Measurements from ENCODE around the gene GMEB2. TPM values are rescaled to one million over a fixed set of nuclear protein-coding genes. Genes with fewer than 3 reads are reported as not detected.
"Not testable (repeated sequence)": the region's sequence is repeated elsewhere in the genome, so short reads cannot be mapped to it uniquely, and the experiment has no call there.

Gene GMEB2
- polyA plus RNA-seq, 3 donors = 6.9 to 9.6 (median 7.5) TPM

DNA sequence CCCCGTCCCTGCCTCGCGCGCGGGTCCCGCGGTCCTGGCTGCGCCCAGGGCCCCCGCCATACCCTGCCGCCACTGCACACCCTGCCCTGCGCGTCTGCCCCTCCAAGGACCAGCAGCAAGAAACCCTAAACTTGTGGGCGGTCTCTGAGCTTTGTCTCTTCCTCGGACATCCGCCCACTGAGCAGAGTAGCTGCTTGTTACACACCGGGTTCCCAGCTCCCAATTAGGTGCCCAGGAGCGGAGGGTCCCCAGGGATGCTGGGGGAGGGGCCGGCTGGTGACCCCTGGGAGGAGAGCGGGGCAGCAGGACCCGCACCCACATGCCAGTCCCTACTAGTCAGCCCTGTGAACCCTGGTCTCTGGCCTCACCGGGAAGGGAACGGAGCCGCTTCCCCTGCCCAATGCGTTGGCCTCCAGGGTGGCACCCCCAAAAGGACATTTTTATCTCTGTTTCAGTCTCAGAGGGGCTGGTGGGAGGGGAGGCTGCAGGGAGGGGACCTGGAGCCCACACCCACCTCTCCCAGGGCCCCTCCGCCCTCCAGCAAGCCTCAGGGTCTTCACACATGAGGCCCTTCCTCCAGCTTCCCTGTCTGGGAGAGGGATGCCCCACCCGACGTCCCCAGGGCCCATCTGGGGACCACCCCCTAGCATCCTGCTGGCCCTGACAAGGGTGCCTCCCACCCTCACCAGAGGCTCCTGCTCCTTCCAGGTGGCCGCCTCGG, 15.8 kb upstream of the GMEB2 start:
- WGBS, 3 donors = 26 to 52% (median 51%) methylated on average over 24 to 29 of the region's 29 CpGs
- no peak overlapping the region for H3K27ac ChIP-seq (ENCODE audit: low read depth, low read length)

DNA sequence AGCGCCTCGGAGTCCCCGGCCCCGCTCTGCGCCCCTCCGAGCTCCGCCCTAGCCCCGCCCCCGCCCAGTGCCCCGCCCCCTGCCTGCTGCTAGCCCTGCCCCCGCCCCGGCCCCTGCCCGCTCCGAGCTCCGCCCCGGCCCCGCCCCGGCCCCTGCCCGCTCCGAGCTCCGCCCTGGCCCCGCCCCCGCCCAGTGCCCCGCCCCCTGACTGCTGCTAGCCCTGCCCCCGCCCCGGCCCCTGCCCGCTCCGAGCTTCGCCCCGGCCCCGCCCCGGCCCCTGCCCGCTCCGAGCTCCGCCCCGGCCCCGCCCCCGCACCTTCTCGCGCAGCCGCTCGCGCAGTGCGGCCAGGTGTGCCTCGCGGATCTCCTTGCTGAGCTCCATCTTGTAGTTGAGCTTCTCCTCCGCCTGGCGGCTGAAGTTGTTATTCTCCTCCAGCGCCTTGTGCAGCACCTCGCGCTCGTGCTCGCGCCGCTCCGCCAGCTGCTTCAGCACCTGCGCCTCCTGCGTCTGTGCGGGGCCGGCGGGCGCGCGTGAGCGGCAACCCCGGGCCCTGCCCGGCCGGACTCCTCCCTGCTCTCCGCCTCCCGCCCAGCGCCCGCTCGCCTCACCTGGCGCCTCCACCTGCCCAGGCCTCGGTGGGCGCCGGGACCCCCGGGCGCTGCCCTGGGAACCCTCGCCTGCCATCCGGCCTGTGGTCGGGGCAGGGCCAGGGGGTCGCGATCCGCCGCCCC, 15.1 kb upstream of the GMEB2 start:
- WGBS, 3 donors = 3 to 4% (median 3%) methylated on average over 64 to 83 of the region's 86 CpGs
- H3K27ac ChIP-seq (ENCODE audit: low read depth, low read length) = peak overlapping the region; percentile 62

DNA sequence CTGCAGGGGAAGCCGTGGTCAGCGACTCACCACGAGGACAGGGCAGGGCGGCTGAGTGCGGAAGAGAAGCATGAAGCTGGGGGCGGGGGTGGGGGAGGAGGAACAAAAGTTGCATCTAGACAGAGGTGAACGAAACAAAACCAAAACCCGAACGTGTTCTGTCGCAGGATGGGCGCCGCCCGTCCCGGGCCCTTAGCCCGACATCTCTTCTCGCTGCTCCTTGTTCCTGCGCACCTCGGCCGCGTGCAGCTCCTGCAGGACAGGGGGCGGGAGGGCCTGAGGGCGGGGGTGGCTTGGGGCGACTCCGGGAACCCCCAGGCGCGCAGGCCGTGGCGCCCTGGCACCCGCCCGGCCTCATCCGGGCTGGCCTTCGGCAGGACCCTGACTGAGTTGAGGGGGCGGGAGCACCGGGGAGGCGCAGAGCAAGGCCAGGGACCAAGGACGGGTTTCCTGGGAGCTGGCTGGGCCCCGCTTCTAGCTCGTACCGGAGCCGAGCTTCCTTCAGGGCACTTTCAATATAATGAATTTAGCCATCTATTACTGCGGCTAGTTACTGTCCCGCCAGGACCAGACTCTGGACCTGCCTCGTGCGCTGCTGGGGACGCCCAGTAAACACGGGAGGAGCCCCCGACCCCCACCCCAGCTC, 14.4 kb upstream of the GMEB2 start:
- WGBS, 3 donors = 14 to 21% (median 17%) methylated on average over 37 to 41 of the region's 47 CpGs
- peak overlapping the region; percentile 62 for H3K27ac ChIP-seq (ENCODE audit: low read depth, low read length)

DNA sequence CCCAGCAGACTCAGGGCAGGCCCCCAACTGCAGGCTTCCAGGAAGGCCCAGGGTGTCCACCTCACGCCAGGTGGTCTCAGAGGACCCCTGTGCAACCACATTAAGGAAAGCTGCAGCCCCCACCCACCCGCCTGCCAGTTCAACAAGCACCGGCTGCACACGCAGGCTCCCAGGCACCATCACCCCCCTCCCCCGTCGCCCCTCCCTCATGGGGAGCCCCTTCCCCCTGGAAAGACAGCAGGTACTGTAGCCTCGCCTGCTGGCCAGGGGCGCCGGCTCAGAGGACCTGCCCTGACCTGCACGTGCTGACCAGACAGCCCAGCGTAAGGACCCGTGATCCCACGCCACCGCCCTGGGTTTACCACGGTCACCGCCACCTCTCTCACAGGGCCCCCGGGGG, 13.8 kb upstream of the GMEB2 start:
- 46 to 71% (median 51%) methylated on average over 6 to 16 of the region's 17 CpGs for WGBS, 3 donors
- H3K27ac ChIP-seq (ENCODE audit: low read depth, low read length) = not testable (repeated sequence)

DNA sequence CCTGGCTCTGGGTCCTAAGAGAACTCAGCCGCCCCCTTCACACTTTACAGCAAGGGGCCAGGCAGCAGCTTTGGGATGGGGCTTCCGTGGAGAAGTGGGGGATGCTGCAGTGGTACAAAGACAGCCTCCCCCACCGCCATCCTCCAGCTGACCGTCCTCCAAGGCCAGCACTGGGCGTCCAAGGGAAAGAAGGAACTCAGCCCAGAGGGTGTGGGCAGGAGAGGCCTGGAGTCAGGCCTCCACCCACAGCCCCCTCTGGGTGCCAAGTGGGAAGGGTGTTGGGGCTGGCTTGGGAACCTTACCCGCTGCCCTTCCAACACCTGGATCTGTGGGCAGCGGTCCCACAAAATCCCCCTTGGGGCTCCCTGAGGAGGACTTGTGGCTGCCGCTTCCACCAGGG, 13.2 kb upstream of the GMEB2 start:
- WGBS, 3 donors = 46 to 68% (median 64%) methylated on average over 7 to 8 of the region's 8 CpGs
- no peak overlapping the region for H3K27ac ChIP-seq (ENCODE audit: low read depth, low read length)

DNA sequence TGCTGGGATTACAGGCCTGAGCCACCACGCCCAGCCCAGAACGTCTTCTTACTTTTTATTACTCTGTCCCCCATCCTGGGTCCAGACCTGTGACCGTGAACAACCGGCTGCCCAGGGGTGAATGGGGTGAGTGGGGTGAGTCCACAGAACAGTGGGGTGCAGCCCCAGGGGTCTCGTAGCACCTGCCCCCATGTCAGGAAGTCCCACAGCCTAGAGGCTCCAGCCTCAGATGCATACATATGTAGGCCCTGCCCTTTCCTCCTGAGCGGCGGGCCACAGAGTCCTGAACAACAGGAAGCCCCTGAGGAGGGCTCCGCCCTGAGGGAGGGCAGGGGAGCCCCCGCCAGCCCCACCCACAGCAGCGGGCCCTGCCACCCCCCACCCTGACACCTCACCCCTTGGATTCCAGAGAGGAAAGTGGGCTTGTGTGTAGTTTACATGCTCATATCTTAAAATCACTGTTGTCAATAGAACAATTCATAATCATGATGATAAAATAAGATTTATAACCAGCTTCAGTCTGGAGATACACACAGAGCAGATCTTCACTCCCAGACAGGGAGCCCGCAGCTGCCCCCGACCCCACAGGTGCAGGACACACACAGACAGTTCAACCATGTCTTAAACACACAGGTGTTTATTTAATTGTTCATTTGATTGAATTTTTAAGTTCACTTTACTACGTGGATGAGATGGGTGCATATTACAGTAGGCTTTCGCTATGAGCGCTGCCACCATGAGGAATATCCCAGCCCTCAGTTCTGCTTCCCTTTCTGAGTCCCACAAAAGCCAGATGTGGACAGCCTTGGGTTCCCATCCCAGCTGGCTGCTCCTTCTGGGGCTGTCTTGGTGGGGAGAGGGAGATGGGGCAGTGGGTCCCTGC, 12.4 kb upstream of the GMEB2 start:
- no peak overlapping the region for H3K27ac ChIP-seq (ENCODE audit: low read depth, low read length)
- WGBS, 3 donors = 46 to 63% (median 47%) methylated on average over 15 of the region's 15 CpGs

DNA sequence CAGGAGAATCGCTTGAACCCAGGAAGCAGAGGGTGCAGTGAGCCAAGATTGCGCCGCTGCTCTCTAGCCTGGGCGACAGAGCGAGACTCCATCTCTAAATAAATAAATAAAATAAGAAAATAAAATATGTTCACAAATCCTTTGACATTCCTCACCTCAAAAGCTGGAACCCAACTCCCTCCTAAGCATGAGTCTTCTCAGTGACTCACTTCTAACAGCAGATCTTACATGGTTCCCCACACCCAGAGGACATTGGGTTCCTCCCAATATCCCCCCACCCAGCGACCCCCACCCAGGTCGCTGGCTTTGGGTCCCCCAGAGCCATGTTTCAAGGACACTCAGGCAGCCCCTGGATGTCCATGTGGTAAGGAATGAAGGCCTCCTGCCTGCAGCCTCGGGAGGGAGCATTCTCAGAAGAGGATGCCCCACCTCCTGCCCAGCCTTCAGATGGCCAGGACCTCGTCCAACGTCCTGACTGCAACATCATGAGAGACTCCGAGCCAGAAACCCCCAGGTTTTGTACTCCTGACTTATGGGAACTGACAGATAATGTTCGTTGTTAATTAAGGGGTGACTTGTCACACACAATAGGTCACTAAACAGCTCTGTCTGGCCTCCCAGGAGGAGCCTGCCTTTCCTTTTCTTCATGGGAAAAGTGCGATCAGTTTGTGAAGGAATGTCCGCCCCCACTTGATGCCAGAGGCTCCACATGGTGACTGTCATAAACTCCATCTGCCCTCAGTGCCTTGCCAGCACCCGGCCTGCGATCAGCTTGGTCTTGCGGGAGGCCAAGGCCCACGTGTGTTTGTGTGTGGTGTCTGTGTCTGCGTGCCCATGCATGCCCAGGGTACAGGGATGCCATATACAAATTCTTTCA, 10.1 kb upstream of the GMEB2 start:
- no peak overlapping the region for H3K27ac ChIP-seq (ENCODE audit: low read depth, low read length)
- 74 to 79% (median 77%) methylated on average over 19 of the region's 19 CpGs for WGBS, 3 donors

DNA sequence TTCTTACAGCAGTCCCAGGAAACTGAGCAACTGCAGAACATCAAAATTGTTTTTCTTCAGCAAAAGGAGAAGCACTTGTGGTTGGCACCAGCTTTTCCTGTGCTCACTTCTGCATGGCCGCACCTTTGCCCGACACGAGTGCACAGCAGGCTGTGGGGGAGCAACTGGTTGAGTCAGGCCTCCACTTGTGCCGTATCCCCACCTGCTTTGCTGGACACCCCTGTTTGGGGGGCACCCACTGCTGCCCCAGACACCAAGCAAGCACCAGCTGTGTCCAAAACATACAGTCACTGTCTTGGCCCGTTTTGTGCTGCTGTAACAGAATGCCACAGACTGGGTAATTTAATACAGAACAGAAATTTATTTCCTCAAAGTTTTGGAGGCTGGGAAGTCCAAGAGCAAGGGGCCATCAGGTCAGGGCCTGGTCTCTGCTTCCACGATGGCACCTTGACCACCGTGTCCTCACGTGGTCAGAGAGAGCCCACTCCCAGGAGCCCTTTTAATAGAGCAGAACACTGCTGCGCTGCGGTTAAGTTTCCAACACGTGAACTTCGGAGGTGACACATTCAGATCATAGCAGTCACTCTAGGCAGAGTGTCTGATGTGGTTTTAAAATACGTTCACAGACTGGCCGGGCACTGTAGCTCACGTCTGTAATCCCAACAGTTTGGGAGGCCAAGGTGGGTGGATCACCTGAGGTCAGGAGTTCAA, 8.7 kb upstream of the GMEB2 start:
- 65 to 75% (median 69%) methylated on average over 15 of the region's 15 CpGs for WGBS, 3 donors
- no peak overlapping the region for H3K27ac ChIP-seq (ENCODE audit: low read depth, low read length)

DNA sequence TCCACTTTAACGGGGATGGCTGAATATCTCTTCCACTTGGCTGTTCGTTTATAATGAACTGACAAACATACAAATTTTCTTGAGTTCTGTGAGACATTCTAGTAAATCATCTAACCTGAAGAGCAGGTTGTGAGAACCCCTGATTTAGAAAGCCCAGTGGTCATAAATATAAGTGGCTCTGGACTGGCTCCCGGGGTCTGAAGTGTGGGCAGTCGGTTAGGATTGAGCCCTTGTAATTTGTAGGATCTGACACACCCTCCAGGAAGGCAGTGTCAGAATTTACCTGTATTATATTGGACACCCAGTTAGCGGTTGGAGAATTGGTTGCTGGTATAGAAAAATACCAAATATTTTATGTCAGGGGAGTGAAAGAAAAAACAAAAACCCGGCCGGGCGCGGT, 6.8 kb upstream of the GMEB2 start:
- H3K27ac ChIP-seq (ENCODE audit: low read depth, low read length) = no peak overlapping the region
- 77 to 80% (median 79%) methylated on average over 9 of the region's 9 CpGs for WGBS, 3 donors

DNA sequence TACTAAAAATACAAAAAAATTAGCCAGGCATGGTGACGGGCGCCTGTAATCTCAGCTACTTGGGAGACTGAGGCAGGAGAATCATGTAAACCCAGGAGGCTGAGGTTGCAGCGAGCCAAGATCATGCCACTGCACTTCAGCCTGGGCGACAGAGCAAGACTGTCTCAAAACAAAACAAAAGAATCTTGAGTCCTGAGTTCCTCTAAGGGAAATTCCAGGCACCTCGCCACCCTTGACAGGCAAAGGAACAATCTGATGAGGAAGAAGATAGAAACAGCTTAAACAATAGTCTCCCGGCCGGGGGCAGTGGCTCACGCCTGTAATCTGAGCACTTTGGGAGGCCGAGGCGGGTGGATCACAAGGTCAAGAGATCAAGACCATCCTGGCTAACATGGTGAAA, 4.5 kb upstream of the GMEB2 start:
- not testable (repeated sequence) for H3K27ac ChIP-seq (ENCODE audit: low read depth, low read length)
- 54 to 59% (median 57%) methylated on average over 10 of the region's 10 CpGs for WGBS, 3 donors

DNA sequence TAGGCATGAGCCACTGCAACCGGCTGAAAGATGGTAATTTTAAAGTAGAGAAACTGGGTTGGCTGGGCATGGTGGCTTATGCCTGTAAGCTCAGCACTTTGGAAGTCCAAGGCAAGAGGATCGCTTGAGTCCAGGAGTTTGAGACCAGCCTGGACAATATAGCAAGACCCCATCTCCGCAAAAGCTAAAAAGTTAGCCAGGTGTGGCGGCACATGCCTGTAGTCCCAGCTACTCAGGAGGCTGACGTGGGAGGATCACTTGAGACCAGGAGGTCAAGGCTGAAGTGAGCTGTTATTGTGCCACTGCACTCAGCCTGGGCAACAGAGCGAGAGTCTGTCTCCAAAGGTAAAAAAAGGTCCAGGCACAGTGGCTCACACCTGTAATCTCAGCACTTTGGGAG, 4.1 kb upstream of the GMEB2 start:
- not testable (repeated sequence) for H3K27ac ChIP-seq (ENCODE audit: low read depth, low read length)
- 87 to 96% (median 94%) methylated on average over 6 of the region's 6 CpGs for WGBS, 3 donors

DNA sequence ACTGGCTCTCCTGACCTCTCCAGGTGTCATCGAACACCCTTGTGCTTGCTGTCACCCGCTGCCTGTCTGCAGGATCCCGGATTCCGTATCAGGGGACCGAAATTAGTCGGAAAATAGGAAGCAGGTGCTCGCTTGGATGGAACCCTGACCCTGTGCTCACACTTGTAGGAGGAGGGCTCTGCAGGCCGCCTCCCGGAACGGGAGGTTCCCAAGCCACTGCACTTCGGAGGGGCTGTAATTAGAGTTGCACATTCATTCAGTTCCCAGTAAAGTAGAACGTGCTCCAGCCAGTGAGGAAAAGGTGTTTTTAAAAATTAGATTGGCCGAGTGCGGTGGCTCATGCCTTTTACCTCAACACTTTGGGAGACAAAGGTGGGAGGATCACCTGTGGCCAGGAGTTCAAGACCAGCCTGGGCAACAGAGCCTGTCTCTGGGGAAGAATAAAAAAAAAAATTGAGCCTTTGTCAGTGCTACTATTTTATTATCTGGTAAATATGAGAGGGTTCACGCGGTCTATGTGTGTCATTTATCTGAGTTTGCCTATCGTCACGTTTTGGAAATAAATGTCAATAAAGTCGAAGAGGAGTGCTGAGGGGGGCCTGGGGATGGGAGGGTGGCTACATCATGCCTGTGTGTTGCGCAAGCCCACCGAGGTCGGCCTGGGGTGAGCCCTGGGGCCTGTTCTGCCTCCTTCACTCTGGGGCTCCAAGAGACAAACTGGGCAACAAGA, 1.5 kb upstream of the GMEB2 start:
- 10 to 20% (median 18%) methylated on average over 22 of the region's 22 CpGs for WGBS, 3 donors
- no peak overlapping the region for H3K27ac ChIP-seq (ENCODE audit: low read depth, low read length)

DNA sequence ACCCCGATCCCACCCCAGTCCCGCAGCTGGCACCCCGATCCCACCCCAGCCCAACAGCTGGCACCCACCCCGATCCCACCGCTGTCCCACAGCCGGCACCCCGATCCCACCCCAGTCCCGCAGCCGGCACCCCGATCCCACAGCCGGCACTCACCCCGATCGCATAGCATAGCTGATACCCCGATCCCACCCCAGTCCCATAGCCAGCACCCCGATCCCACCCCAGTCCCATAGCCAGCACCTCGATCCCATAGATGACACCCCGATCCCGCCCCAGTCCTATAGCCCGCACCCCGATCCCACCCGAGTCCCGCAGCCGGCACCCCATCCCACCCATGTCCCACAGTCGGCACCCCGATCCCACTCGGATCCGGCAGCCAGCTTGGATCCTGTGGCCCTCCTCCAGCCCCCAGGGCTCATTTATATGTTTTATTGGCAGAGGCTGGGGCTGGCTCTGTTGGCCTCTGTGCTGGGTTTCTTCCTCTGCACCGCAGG, 897 bp upstream of the GMEB2 start:
- H3K27ac ChIP-seq (ENCODE audit: low read depth, low read length) = no peak overlapping the region
- WGBS, 3 donors = 8 to 10% (median 8%) methylated on average over 25 to 28 of the region's 28 CpGs

DNA sequence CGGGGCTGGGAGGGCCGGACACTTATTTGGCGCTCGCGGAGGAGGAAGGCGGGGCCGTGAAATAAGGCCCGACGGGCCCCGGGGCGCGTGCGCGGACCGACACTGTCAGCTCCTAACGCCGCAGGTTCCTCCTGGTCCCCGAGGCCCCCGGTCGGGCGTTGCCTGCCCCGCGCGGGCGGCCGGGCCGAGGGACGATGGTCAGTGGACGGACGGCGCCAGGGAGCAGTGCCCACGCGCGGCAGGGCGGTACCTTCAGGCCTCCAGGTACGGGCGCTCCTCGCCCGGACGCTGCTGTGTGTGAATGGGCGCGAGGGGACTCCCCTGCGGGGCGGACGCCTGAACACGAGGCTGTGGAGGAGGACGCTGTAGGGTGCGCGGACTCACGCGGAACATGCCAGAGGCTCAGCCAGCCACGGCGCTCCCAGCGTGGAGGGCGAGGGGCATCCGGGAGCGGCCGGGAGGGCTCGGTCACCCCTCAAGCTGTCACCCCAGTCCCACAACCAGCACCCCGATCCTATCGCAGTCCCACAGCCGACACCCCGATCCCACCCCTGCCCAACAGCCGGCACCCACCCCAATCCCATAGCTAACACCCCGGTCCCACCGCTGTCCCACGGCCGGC, 339 bp upstream of the GMEB2 start:
- peak overlapping the region; percentile 91 for H3K27ac ChIP-seq (ENCODE audit: low read depth, low read length)
- 0 to 2% (median 0%) methylated on average over 58 to 68 of the region's 68 CpGs for WGBS, 3 donors

DNA sequence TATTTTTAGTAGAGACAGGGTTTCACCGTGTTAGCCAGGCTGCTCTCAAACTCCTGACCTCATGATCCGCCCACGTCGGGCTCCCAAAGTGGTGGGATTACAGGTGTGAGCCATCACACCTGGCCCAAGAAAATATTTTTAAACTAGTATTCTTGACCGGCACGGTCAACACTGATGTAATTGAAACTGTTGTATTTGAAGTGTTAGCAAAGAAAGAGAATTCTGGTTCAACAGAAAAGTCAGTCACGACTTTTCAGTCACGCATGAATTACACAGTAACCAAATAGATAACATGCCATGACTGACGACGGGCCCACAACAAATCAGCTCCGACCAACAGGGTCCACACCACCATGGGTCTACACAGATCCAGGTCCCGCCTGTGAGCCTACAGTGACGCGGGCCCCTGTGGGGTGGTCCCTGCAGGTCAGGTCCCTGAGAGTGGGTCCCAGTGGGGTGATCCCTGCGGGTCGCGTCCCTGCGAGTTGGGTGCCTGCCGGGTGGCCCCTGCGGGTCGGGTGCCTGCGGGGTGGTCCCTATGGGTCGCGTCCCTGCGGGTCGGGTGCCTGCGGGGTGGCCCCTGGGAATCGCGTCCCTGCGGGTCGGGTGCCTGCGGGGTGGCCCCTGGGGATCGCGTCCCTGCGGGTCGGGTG, 1.0 kb downstream of the GMEB2 start:
- WGBS, 3 donors = 10 to 16% (median 14%) methylated on average over 27 to 36 of the region's 36 CpGs
- H3K27ac ChIP-seq (ENCODE audit: low read depth, low read length) = no peak overlapping the region

Data from adipose tissue (tissue), 3 donors.